ENCODE data around the gene RSRP1.

Gene RSRP1

GRCh38 chr1:25217015-25217414 lies 30.2 kb downstream of the RSRP1 start:
- DNase-seq = no peak

GRCh38 chr1:25216123-25216522 lies 31.1 kb downstream of the RSRP1 start:
- DNase-seq = no peak

- DNase-seq = no peak
Measured at GRCh38 chr1:25212725-25213124, 34.5 kb downstream of the RSRP1 start.

- DNase-seq = no peak
Measured at GRCh38 chr1:25210728-25211127, 36.5 kb downstream of the RSRP1 start.

GRCh38 chr1:25209516-25209915 lies 37.7 kb downstream of the RSRP1 start:
- DNase-seq = no peak

- DNase-seq = no peak
Measured at GRCh38 chr1:25208561-25209222, 38.6 kb downstream of the RSRP1 start.

- no peak for DNase-seq
Measured at GRCh38 chr1:25208092-25208491, 39.2 kb downstream of the RSRP1 start.

- no peak for DNase-seq
Measured at GRCh38 chr1:25206201-25206600, 41.1 kb downstream of the RSRP1 start.

GRCh38 chr1:25205786-25206185 lies 41.5 kb downstream of the RSRP1 start:
- DNase-seq = no peak

- DNase-seq = peak; percentile 12
Measured at GRCh38 chr1:25204797-25205480, 42.3 kb downstream of the RSRP1 start.

- no peak for DNase-seq
Measured at GRCh38 chr1:25201006-25201405, 46.2 kb downstream of the RSRP1 start.

GRCh38 chr1:25199819-25200620 lies 47.2 kb downstream of the RSRP1 start:
- DNase-seq = no peak

- DNase-seq = no peak
Measured at GRCh38 chr1:25198663-25199252, 48.5 kb downstream of the RSRP1 start.

GRCh38 chr1:25197982-25198662 lies 49.1 kb downstream of the RSRP1 start:
- DNase-seq = no peak

GRCh38 chr1:25197235-25197975 lies 49.8 kb downstream of the RSRP1 start:
- no peak for DNase-seq

GRCh38 chr1:25196830-25197229 lies 50.4 kb downstream of the RSRP1 start:
- DNase-seq = no peak

- DNase-seq = no peak
Measured at GRCh38 chr1:25195835-25196234, 51.4 kb downstream of the RSRP1 start.

- no peak for DNase-seq
Measured at GRCh38 chr1:25194572-25195020, 52.7 kb downstream of the RSRP1 start.

- DNase-seq = no peak
Measured at GRCh38 chr1:25194054-25194453, 53.2 kb downstream of the RSRP1 start.

- no peak for DNase-seq
Measured at GRCh38 chr1:25193229-25193628, 54.0 kb downstream of the RSRP1 start.
